Upper lobe of right lung (tissue), 1 donor: ENCODE data around the gene SHB. TPM values are rescaled to one million over a fixed set of nuclear protein-coding genes. Genes with fewer than 3 reads are reported as not detected.
A peak's percentile ranks its signal among the peaks of the same experiment; 100 is the strongest.

ENCODE experiments used
- ATAC-seq: fragments of 200-7000 bp; cut with Tn5 transposase; one replicate; pipeline ENCODE4 v1.9.1; 2020; ENCODE audit warnings: mild to moderate bottlenecking, moderate library complexity
- DNase-seq: peaks from one replicate; pipeline ENCODE4 v3.0.0-alpha.2; 2020
- H3K27ac ChIP-seq: fragments of 200-600 bp; one replicate; pipeline ENCODE4 v1.8.0; 2022
- H3K27me3 ChIP-seq: fragments of 200-600 bp; one replicate; pipeline ENCODE4 v1.8.0; 2022; ENCODE audit warnings: mild to moderate bottlenecking
- H3K36me3 ChIP-seq: fragments of 200-600 bp; one replicate; pipeline ENCODE4 v1.8.0; 2022
- H3K4me1 ChIP-seq: fragments of 200-600 bp; one replicate; pipeline ENCODE4 v1.8.0; 2022
- H3K4me3 ChIP-seq: fragments of 200-600 bp; one replicate; pipeline ENCODE4 v1.8.0; 2022; ENCODE audit warnings: mild to moderate bottlenecking
- H3K9me3 ChIP-seq: fragments of 200-600 bp; one replicate; pipeline ENCODE4 v1.8.0; 2022
- intact Hi-C: fragments of 100-400 bp; cut with DNase I; formaldehyde crosslinking; loops from one replicate; pipeline ENCODE4 v1.11.0; 2022
- total RNA-seq: library from RNA; stranded (reverse); fragmentation: NEBNext Ultra II Directional; extraction: Animal tissue kit (Norgen Biotek cat#: 25700); gene quantifications from one replicate; pipeline ENCODE4 v1.2.1, GENCODE V29; 2021
- TF ChIP-seq, protein P1 (sequence below): fragments of 200-600 bp; IDR thresholded peaks from one replicate; pipeline ENCODE4 v1.8.0; 2022; ENCODE audit warnings: antibody characterized with exemption
- donor health status: DM: no; HTN: yes; CAD: no; lungs with severe emphysema.

Gene SHB
- total RNA-seq, 1 donor from 2014 or later: 33.4 TPM

- H3K4me1 ChIP-seq: peaks cover 49% of the 10 kb centered on the region
- TF ChIP-seq, protein P1, sequence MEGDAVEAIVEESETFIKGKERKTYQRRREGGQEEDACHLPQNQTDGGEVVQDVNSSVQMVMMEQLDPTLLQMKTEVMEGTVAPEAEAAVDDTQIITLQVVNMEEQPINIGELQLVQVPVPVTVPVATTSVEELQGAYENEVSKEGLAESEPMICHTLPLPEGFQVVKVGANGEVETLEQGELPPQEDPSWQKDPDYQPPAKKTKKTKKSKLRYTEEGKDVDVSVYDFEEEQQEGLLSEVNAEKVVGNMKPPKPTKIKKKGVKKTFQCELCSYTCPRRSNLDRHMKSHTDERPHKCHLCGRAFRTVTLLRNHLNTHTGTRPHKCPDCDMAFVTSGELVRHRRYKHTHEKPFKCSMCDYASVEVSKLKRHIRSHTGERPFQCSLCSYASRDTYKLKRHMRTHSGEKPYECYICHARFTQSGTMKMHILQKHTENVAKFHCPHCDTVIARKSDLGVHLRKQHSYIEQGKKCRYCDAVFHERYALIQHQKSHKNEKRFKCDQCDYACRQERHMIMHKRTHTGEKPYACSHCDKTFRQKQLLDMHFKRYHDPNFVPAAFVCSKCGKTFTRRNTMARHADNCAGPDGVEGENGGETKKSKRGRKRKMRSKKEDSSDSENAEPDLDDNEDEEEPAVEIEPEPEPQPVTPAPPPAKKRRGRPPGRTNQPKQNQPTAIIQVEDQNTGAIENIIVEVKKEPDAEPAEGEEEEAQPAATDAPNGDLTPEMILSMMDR: no peak
- no peak overlapping the region for H3K27ac ChIP-seq
- H3K27me3 ChIP-seq: no peaks in the 10 kb centered on the region
- intact Hi-C loops: loop anchor here (5.0 kb wide), 1 partner anchor 48 kb away; no protein-coding TSS in a partner anchor
- H3K9me3 ChIP-seq: no peaks in the 10 kb centered on the region
- ATAC-seq (no peak), DNase-seq (peak; percentile 26)
- no peak overlapping the region for H3K4me3 ChIP-seq
- no peaks in the 10 kb centered on the region for H3K36me3 ChIP-seq
Measured at GRCh38 chr9:38064842-38065368, 4.1 kb downstream of the SHB start.

GRCh38 chr9:38063363-38063707 is 5.7 kb downstream of the SHB start:
- ATAC-seq: no peak

DNA sequence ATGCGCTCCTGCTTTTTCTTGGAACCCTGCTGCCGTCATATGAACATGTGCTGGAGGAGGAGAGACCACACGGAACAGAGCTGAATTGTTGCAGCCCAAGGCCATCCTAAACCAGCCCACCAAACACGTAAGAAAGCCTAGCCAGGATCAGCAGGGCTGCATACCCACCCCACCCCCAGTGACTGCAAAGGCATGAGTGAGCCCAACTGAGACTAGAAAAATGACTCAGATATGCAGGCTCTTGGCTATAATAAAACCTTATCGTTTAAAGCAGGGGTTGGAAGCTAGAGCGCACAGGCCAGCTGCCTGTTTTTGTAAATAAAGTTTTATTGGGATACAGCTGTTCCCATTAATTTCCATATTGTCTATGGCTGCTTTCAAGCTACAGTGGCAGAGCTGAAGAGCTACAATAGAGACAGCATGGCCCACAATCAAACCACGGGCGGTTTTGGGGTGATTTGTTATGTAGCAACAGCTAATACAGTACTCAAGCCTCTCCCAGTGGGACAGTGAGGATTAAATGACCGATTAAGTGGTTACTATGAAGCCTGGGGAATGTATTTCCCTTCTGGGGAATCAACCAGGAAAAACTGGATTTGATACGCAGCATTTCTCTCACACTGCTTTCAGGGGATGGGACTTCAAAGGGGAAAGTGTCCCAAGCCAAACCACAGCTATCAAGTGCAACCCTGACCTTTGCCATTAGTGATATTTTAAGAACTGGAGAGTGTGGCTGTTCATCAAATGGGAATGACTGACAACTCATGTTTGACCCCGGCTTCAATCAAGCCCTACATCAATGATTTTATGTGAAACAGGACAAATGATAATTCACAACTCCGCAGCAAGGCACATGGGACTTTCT is 6.3 kb downstream of the SHB start:
- intact Hi-C loops: no loop called here
- DNase-seq (no peak), ATAC-seq (no peak)
- no peaks in the 10 kb centered on the region for H3K36me3 ChIP-seq
- TF ChIP-seq, protein P1: no peak
- H3K27ac ChIP-seq: no peak overlapping the region
- no peaks in the 10 kb centered on the region for H3K27me3 ChIP-seq
- H3K9me3 ChIP-seq: no peaks in the 10 kb centered on the region
- peaks cover 57% of the 10 kb centered on the region for H3K4me1 ChIP-seq
- no peak overlapping the region for H3K4me3 ChIP-seq

More at GRCh38 chr9:38063363-38063707, 5.7 kb downstream of the SHB start:
- Histone ChIP-seq H3K27me3 (no peaks in the 10 kb centered on the region), H3K27ac (no peak overlapping the region), H3K36me3 (no peaks in the 10 kb centered on the region), H3K4me3 (no peak overlapping the region), H3K9me3 (no peaks in the 10 kb centered on the region), H3K4me1 (peaks cover 51% of the 10 kb centered on the region)
- intact Hi-C loops: no loop called here
- TF ChIP-seq, protein P1: no peak
- peak; percentile 33 for DNase-seq

DNA sequence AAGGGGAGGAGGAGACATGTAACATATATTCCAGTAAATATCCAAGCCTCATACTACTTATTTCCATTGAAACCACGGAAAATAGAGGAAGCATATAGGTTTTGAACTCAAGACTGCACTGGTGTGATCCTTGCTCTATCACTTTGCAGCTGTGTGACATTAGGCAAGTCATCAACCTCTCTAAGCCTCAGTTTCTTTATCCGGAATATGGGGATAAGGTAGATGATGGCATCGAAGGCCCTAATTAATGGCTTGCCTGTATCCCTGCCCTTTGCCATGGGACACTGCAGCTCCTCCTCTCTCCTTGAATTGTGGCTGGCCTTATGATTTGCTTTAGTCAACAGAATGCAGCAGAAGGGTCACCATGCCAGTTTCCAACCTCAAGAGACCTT is 6.9 kb downstream of the SHB start:
- no peaks in the 10 kb centered on the region for H3K27me3 ChIP-seq
- TF ChIP-seq, protein P1: no peak
- intact Hi-C loops: no loop called here
- ATAC-seq: no peak
- H3K9me3 ChIP-seq: no peaks in the 10 kb centered on the region
- no peak overlapping the region for H3K4me3 ChIP-seq
- H3K27ac ChIP-seq: no peak overlapping the region
- no peak for DNase-seq
- peaks cover 60% of the 10 kb centered on the region for H3K4me1 ChIP-seq
- no peaks in the 10 kb centered on the region for H3K36me3 ChIP-seq

- H3K27me3 ChIP-seq: no peaks in the 10 kb centered on the region
- peak; percentile 25 for DNase-seq
- no peaks in the 10 kb centered on the region for H3K9me3 ChIP-seq
- H3K4me1 ChIP-seq: peaks cover 54% of the 10 kb centered on the region
- no peaks in the 10 kb centered on the region for H3K36me3 ChIP-seq
- intact Hi-C loops: no loop called here
- H3K27ac ChIP-seq: peak overlapping the region; percentile 0
- no peak overlapping the region for H3K4me3 ChIP-seq
- ATAC-seq: no peak
- TF ChIP-seq, protein P1: no peak
Measured at GRCh38 chr9:38061326-38061977, 7.6 kb downstream of the SHB start.
